Skin of body (tissue), 2 donors: ENCODE results near the gene LITAF. TPM values are rescaled to one million over a fixed set of nuclear protein-coding genes. Genes with fewer than 3 reads are reported as not detected.

ENCODE experiments used
- DNase-seq: peaks from one replicate; lab custom pipeline; 2025; lab: John Stamatoyannopoulos, UW
- total RNA-seq: library from RNA; depleted of rRNA; stranded (reverse); fragments of >200 nt; gene quantifications from one replicate; pipeline ENCODE4 v1.2.3, GENCODE V29; 2014

The LITAF gene
- 41.3 TPM for total RNA-seq

DNA sequence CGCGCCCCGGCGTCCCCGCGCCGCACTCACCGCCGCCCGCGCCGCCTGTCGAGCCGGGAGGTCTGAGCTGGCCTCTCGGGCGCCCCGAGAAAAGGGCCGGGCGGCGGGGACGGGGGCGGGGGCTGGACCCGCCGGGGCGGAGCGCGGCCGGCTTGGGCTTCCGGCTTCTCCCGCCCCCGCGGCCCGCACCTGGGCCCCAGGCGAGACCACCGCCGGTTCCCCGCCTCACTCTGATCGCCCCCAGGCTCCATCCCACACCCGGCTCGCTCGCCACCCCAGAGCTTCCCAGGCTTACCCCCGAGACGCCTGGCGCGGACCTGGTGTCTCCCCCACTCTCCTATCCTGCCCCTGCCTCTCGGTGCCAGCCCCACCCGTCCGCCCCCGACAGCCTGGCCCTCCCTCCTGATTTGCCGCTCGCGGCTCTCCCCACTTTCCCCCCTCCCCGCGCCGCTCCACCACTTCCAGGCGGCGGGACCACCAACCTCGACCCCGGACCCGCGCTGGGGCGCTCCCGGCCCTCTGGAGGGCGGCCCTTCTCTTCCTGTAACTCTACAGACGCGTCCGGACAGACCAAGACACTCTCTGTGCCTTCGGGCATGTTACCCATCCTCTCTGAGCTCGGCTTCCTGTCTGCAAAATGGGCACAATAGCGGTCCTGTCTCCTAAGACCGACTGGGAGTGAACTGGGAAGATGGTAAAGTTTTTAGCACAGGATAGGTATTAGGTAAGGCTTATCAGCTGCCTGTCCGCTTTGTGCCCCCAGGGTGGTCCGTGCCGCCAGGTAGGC lies at the start of gene LITAF:
Gene LITAF (minus strand): TSS at position 64 of the 787 bp plus-strand sequence. CDS start 30,189 bp downstream, outside the sequence.
- no peak for DNase-seq

GRCh38 chr16:11636172-11636721 lies 49.5 kb upstream of the LITAF start:
- no peak for DNase-seq

GRCh38 chr16:11635679-11636171 lies 49.0 kb upstream of the LITAF start:
- DNase-seq, result no peak

GRCh38 chr16:11635113-11635652 lies 48.5 kb upstream of the LITAF start:
- no peak for DNase-seq

DNA sequence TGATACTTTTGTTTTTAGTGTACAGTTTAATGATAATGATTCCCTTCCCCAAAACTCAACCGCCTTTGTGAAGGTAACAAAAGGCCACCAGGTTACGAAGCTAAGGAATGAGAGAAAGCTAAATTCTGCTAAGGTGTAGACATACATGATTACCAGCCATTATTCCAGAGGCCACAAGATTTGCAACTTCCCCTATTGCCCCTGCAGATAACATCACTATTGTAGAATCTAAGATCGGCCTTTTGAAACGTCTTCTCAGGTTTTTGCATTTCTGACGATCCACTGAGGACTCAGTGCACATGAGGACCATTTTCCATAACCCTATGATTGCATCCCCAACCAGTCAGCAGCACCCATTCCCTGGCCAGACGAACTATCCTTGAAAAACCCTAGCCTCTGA lies 47.6 kb upstream of the LITAF start:
- DNase-seq, result no peak

DNA sequence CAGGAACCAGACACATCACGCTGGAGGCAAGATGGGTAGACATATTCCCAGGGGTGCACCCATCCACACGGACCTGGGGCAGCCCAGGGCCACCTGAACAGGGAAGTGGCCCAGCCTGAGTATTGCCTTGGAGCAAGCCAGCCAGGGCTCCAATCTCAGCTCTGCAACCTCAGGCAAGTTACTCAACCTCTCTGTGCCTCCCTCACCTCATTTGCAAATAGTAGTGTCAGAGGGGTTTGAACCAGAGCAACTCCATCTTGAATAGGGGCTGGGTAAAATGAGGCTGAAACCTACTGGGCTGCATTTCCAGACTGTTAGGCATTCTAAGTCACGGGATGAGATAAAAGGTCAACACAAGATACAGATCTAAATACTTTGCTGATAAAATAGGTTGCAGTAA lies 46.4 kb upstream of the LITAF start:
- DNase-seq, result no peak

DNA sequence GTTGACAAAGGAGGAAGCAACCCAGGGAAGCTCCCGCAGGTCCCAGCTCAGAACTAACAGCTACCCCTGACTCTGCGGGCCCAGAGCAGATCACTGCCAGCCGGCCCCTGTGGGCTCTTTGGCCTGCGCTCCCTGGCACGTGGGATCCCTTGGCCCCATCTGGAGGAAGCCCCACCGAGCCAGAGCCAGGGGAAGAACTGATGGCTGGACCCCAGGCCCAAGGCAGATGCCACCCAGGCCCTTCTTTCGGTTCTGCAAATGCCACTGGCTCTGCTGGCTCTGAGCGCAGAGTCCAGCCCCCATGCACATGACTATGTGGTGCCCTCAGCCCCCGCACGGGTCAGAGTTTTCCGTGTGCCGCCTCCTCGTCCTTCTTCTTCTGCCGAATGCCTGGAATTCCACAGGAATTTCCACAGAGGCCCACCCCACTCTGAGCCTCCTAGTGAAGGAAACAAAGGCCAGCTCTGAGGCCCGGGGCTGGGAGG lies 45.8 kb upstream of the LITAF start:
- peak; percentile 23 for DNase-seq

DNA sequence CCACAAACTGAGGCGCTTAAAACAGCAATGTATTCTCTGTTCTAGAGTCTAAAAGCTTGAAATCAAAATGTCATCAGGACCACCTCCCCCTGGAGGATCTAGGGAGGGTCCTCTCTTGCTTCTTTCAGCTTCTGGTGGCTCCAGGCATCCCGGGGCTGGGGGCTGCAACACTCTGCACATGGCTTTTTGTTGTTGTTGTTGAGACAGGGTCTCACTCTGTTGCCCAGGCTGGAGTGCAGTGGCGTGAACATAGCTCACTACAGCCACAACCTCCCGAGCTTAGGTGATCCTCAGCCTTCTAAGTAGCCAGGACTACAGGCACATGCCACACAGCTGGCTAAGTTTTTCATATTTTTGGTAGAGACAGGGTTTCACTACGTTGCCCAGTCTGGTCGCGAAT lies 44.5 kb upstream of the LITAF start:
- no peak for DNase-seq

DNA sequence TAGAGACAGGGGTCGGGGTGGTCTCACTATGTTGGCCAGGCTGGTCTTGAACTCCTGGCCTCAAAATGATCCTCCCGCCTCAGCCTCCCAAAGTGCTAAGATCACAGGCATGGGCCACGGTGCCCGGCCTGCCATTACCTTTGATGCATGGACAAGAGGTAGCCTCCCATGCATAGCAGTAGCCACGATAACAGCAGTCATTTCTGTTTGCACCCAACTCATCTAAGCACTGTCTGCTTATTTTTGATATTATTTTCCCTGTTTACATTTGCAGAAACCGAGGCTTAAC lies 44.0 kb upstream of the LITAF start:
- no peak for DNase-seq

GRCh38 chr16:11630046-11630767 lies 43.5 kb upstream of the LITAF start:
- no peak for DNase-seq

DNA sequence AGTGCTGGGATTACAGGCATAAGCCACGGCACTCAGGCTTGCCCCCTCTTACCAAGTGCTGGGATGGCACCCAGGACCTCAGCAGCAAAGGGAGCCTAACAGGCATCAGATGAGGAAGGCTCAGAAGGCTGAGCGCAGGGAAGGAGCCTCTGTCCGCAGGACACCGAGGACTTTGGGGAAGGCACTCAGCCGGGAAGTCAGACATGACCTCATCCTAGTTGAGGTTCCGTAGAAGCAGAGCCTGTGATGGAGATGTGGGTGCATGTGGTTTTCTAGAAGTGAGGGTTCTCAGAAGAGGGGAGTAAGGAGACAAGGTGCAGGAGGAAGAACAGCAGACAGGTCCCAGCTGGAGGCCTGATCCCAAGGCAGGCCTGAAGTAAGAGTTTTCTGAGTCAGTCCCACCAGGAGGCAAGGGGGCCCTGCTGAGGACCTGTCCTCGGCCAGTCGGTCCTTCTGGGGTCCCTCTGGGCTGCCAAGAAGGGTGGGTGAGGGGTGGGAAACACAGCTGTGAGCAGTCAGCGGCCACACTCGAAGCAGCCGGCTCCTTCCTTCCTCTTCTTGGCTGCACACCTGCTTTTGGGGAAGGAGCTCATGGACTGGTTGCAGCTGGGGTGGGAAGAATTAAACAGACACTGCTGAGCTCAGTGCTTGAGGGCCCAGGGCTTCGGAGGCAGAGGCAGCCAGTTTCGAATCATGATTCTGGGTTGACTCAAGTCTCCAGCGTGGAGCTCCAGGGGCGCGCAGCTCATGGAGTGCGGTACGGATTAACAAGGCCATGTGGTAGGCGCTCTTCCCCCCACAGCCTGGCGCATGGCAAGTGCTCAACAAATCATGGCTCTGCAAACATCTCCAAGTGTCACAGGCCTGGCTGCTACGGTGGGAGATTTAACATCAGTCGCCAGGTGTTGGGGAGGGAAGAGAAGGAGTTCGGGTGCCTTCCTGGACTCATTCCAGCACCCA lies 42.6 kb upstream of the LITAF start:
- no peak for DNase-seq

- DNase-seq, result no peak
Observed at GRCh38 chr16:11627822-11628457, 41.2 kb upstream of the LITAF start.

DNA sequence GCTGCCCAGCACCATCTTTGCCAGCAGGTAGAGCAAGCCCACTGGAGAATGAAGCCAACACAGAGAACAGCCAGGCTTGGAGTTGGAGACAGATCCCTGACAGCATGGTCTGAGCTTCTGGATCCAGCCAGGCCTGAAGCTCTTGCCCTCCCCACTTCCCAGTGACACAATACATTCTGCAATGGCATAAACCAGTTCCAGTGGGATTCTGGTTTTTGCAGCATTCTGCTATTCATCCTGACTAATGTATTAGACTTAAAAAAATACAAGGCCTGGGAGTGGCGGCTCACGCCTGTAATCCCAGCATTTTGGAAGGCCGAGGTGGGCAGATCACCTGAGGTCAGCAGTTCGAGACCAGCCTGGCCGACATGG lies 40.6 kb upstream of the LITAF start:
- DNase-seq, result no peak

DNA sequence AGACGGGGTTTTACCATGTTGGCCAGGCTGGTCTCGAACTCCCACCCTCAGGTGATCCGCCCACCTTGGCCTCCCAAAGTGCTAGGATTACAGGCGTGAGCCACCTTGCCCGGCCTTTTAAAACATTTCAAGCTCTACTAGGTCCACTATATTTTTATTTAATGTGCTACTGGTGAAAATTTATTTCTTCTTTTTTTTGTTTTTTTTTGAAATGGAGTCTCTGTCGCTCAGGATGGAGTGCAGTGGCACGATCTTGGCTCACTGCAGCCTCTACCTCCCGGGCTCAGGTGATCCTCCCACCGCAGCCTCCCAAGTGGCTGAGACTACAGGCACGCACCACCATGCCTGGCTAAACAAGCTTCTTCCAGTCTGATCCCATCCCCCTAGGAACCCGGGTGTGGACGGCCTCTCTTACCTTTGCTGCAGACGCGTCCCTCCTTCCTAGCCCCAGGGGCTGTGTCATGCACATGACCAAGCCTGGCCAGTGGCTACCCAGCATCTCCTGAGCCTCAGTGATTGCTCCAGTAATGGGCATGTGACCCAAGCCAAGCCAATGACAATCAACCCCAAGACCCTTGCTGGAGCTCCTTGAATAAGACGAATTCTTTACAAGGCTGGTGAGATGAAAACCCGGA lies 40.1 kb upstream of the LITAF start:
- no peak for DNase-seq

GRCh38 chr16:11625769-11626168 lies 39.0 kb upstream of the LITAF start:
- DNase-seq, result no peak

DNA sequence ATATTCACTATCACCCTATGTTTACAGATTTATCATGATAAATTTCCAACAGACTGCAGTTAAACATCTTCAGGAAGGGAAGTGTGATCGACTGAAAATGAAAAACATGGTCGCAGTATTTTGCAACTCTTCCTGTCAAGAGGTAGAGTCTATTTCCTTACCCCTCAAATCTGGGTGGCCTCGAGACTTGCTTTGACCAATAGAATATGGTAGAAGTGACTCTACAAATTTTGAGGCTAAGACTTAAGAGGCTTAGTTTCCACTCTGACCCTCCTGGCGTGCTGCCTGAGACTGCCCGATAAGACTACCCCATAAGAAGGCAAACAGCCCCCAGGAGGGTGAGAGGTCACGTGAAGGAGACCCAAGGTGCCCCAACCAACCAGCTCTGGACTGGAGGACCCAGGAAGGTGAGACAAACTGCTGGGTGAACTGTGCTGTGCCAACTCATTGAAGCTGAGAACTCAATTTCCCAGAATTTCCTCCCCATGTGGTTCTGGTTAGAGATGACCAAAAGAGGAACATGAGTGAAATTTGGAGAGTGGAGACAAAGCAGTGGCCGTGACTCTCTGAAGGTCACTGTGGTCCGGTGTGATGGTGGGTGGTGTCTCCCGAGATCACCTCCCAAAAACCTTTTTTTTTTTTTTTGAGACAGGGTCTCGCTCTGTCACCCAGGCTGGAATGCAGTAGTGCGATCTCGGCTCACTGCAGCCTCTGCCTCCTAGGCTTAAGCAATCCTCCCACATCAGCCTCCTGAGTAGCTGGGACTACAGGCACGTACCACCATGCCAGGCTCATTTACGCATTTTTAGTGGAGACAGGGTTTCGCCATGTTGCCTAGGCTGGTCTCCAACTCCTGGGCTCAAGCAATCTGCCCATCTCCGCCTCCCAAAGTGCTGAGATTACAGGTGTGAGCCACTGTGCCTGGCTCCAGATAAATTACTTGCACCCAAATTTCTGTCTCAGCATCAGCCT lies 38.2 kb upstream of the LITAF start:
- no peak for DNase-seq

DNA sequence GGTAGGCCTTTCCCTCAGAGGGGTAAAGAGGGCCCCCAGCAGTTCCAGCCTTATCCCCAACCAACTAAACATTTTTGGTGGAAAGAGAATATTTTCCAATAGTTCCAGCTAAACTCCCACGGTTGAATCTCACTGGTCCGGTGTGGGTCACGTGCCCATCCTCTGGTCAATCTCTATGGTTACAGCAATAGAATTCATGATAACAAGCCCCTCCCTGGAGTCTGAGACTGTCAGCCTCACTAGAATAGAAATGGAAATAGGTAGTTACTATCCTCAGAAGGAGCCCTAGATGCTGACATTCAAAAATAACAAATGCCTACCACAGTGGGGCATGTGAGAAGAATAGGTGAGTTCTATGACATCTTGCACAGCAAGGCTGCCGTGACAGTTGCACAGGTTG lies 37.5 kb upstream of the LITAF start:
- no peak for DNase-seq

DNA sequence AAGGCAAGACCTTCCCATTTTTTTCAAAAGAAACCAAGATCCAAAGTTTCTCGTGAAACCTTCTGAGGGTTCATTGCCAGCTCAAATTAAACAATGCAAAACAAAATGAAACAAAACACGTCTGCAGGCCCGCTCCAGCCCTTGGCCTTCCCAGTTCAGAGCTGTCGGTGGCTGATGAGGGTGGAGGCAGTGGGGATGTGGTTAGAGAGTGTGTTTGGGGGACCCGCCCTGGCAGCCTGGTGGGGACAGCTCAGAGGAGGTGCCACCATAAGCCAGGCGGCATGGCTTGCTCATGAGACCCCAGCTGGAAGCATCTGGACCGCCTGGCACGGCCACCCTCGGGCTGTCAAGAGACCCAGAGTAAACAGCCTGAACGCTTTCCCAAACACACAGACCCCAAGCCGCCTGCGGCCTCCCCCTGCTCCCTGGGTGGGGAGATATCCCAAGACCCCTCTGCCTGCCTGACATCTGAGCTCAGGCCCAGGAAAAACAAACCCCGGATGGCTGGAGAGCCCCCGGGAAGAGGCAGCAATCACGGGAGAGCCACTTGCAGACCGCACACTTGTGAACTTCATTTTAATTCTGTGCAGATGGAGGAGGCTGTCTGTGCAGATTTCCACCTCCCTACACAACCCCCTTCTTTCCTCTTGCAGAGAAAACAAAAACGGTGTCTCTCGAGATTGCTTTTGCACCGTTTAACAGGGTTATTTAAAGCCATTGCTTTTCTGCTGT lies 35.4 kb upstream of the LITAF start:
- no peak for DNase-seq
